RWPE2 (cell line): ENCODE data around the gene GREB1L.

Experiments used
- ATAC-seq: fragments of 200-7000 bp; cut with Tn5 transposase; 3 replicates; pipeline ENCODE4 v1.9.1; 2021; ENCODE audit warnings: low read depth
- DNase-seq: peaks from one replicate; pipeline ENCODE4 v3.0.0-alpha.2; 2020; ENCODE audit warnings: low spot score
- H3K27ac ChIP-seq: fragments of 450-650 bp; 2 replicates; pipeline ENCODE4 v1.5.1; 2017; ENCODE audit warnings: mild to moderate bottlenecking; ENCODE audit not compliant: poor library complexity, severe bottlenecking
- H3K27me3 ChIP-seq: fragments of 250-450 bp; sonication (Bioruptor Pico); 2 replicates; pipeline ENCODE4 v1.5.1; 2021; ENCODE audit warnings: mild to moderate bottlenecking, moderate library complexity; ENCODE audit not compliant: insufficient read depth, poor library complexity, severe bottlenecking
- H3K36me3 ChIP-seq: fragments of 250-450 bp; sonication (Bioruptor Pico); 2 replicates; pipeline ENCODE4 v1.5.1; 2020; ENCODE audit warnings: low read depth, mild to moderate bottlenecking, moderate library complexity
- H3K4me1 ChIP-seq: fragments of 250-450 bp; sonication (Bioruptor Pico); 2 replicates; pipeline ENCODE4 v1.5.1; 2021; ENCODE audit warnings: mild to moderate bottlenecking, moderate library complexity; ENCODE audit not compliant: insufficient read depth, poor library complexity, severe bottlenecking
- H3K4me3 ChIP-seq: fragments of 250-450 bp; sonication (Bioruptor Pico); 2 replicates; pipeline ENCODE4 v1.5.1; 2021; ENCODE audit warnings: mild to moderate bottlenecking, moderate library complexity; ENCODE audit not compliant: severe bottlenecking
- H3K9me3 ChIP-seq: fragments of 250-450 bp; sonication (Bioruptor Pico); 2 replicates; pipeline ENCODE4 v1.5.1; 2021; ENCODE audit warnings: mild to moderate bottlenecking, moderate library complexity; ENCODE audit not compliant: severe bottlenecking
- TF ChIP-seq, protein P1 (sequence below): fragments of 450-650 bp; IDR thresholded peaks from one replicate; pipeline ENCODE4 v1.5.1; 2017; ENCODE audit warnings: mild to moderate bottlenecking, moderate library complexity; ENCODE audit not compliant: poor library complexity, severe bottlenecking

GREB1L gene

DNA sequence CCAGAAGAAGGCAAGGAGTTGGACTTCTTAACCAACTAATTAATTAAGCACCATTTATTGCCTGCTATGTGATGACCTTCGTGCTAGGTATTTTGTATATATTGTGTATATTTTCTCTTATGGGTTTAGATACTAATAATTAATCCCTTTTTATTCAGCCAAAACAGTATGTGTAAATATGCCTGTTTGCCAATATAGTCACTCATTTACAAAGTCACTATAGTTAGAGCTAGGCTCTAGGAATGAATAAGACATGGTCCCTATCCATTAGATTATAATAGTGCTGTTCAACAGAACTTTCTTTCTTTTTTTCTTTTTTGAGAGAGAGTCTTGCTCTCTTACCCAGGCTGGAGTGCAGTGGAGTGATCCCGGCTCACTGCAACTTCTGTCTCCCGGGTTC, 51.4 kb downstream of the GREB1L start:
- ATAC-seq (no peak), DNase-seq (no peak)
- H3K9me3 ChIP-seq: no peaks in the 10 kb centered on the region
- H3K27me3 ChIP-seq: no peaks in the 10 kb centered on the region
- no peaks in the 10 kb centered on the region for H3K36me3 ChIP-seq
- H3K4me1 ChIP-seq: peaks cover 3% of the 10 kb centered on the region
- H3K27ac ChIP-seq: no peak overlapping the region
- TF ChIP-seq, protein P1, sequence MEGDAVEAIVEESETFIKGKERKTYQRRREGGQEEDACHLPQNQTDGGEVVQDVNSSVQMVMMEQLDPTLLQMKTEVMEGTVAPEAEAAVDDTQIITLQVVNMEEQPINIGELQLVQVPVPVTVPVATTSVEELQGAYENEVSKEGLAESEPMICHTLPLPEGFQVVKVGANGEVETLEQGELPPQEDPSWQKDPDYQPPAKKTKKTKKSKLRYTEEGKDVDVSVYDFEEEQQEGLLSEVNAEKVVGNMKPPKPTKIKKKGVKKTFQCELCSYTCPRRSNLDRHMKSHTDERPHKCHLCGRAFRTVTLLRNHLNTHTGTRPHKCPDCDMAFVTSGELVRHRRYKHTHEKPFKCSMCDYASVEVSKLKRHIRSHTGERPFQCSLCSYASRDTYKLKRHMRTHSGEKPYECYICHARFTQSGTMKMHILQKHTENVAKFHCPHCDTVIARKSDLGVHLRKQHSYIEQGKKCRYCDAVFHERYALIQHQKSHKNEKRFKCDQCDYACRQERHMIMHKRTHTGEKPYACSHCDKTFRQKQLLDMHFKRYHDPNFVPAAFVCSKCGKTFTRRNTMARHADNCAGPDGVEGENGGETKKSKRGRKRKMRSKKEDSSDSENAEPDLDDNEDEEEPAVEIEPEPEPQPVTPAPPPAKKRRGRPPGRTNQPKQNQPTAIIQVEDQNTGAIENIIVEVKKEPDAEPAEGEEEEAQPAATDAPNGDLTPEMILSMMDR: no peak
- H3K4me3 ChIP-seq: no peak overlapping the region

DNA sequence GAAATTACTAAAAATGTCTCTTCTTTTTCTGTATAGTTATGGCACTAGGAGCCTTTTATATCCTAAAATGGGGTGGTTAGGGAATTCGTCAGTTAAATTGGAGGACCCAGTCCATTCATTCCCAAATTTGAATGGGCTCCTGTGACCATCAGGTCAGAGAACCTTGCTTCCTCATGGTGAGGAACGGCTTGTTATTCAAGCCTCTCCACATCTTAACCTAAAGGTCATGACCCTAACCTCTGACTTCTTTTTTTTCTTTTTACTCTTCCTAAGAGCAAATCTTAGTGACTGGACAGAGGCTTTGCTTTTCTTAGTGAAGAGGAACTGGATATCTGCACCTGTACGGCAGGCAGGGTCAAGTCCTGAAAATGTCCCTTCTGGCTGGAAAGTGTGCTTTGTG, 53.1 kb downstream of the GREB1L start:
- Histone ChIP-seq H3K4me3 (no peak overlapping the region), H3K4me1 (peaks cover 5% of the 10 kb centered on the region), H3K9me3 (no peaks in the 10 kb centered on the region), H3K27me3 (no peaks in the 10 kb centered on the region), H3K27ac (no peak overlapping the region), H3K36me3 (no peaks in the 10 kb centered on the region)
- ATAC-seq: no peak
- TF ChIP-seq, protein P1: no peak
- DNase-seq: no peak

DNA sequence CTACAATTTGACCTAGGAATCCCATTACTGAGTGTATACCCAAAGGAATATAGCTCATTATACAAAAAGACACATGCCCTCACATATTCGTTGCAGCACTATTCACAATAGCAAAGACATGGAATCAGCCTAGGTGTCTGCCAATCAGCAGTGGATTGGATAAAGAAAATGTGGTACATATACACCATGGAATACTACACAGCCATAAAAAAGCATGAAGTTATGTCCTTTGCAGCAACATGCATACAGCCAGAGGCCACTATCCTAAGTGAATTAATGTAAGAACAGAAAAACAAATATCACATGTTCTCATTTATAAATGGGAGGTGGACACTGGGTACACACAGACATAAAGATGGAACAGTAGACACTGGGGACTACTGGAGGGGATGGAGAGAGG, 54.0 kb downstream of the GREB1L start:
- TF ChIP-seq, protein P1: no peak
- H3K36me3 ChIP-seq: no peaks in the 10 kb centered on the region
- no peak for ATAC-seq
- H3K27ac ChIP-seq: no peak overlapping the region
- no peaks in the 10 kb centered on the region for H3K9me3 ChIP-seq
- H3K4me1 ChIP-seq: peaks cover 5% of the 10 kb centered on the region
- H3K27me3 ChIP-seq: no peaks in the 10 kb centered on the region
- DNase-seq: no peak
- H3K4me3 ChIP-seq: no peak overlapping the region

DNA sequence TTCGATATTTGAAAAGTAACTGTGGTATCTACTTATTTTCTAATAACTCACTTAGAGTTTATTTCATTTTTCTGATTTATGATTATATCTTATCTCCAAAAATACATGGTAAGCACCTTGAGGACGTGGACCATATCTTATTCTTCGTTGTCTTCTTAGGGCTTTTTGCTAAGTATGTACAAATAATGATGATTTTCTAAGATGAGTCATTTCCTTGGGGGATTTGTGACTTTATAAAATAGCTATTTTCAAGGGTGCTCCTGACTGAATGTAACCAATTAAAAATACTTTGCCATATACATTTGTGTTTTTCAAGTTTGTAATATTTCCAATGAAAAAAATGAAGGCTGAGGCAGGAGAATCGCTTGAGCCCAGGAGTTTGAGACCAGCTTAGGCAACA, 56.3 kb downstream of the GREB1L start:
- TF ChIP-seq, protein P1: no peak
- H3K27ac ChIP-seq: no peak overlapping the region
- ATAC-seq: no peak
- H3K9me3 ChIP-seq: no peaks in the 10 kb centered on the region
- H3K4me3 ChIP-seq: no peak overlapping the region
- H3K4me1 ChIP-seq: peaks cover 8% of the 10 kb centered on the region
- H3K27me3 ChIP-seq: no peaks in the 10 kb centered on the region
- no peak for DNase-seq
- no peaks in the 10 kb centered on the region for H3K36me3 ChIP-seq

DNA sequence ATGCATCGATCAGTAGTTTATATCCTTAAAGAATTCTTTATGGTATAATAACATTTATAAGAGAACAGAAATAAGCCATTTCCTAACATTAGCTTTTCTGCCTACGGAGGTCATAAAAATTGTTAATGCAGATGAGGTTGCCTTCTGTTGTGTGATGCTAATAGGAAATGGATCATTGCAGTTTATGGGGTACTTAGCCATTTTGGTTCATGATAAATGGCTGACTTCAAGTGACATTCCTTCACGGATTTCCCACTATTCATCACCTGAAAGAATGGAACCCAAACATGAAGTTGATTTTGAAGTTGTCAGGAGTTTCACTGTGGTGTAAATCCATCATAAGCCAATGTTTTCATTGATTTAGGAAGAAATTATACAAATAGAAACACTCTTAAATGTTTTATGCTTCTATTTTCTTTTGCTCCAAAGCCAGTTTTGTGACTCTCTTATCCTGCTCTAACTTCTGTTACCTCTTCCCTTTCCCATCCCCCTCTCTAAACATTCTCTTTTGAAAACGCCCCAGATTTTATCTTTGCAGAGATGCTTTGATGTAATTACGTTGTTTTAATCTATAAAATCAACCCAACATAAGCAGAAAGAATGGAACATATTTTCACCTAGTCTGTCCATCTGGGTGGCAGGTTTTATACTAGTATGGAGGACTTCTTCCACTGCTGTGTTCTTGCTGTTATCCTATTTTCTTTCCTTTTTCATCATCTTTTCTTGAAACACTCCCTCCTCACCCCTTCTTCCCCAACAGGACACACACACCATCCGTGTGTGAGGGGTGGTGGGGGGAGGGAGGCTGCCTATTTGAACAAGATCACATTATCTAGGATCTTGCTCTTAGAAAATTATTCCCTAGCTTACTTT, 58.2 kb downstream of the GREB1L start:
- TF ChIP-seq, protein P1: no peak
- Histone ChIP-seq H3K4me1 (peaks cover 18% of the 10 kb centered on the region), H3K36me3 (no peaks in the 10 kb centered on the region), H3K4me3 (no peak overlapping the region), H3K27me3 (no peaks in the 10 kb centered on the region), H3K9me3 (no peaks in the 10 kb centered on the region), H3K27ac (no peak overlapping the region)
- DNase-seq: no peak
- no peak for ATAC-seq
